GM19438 (cell line): Measurements from ENCODE around the gene SLC25A22.

Experiments
- ATAC-seq: cut with Tn5 transposase; IDR thresholded peaks from one replicate; pipeline ENCODE4 v1.9.1; 2021; ENCODE audit warnings: low read depth; ENCODE audit not compliant: unreplicated experiment

SLC25A22 gene

DNA sequence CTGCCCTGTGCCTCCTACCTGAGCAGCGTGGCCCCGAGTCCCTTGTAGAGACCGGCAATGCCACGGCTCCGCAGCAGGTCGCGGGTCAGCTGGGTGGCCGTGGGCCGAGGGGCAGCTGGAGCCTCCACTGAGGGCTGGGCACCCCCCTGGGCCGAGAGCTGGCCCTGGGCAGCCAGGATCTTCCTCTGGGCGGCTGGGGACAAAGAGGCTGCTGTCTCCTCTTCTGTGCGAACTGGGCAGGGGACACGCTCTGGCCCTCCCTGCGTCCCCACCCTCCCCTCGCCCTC lies 5.6 kb downstream of the SLC25A22 start:
- no peak for ATAC-seq

- no peak for ATAC-seq
These were observed 6.2 kb downstream of the SLC25A22 start for GRCh38 chr11:791658-792534.

GRCh38 chr11:790721-791564 lies 7.1 kb downstream of the SLC25A22 start:
- no peak for ATAC-seq

DNA sequence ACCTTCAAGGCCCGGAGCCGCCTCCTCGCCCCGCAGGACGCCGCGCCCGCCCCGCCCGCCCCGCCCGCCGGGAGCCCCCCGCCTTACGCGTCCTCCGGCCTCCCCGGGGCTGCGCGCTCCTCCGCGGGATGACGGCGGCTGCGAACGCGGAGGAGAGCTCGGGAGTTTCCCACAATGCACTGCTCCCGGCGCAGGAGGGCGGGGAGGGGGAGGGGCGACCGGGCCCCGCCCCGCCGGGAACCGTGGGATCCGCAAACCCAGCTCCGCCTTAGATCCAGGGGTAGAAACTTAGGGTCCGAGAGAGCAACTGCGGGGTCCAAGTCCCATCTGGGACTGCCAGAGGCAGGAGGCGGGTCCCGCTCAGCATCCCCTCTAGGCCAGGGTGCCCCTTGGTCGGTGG lies 8.1 kb downstream of the SLC25A22 start, which contains the start of gene CEND1:
CEND1 (minus strand) TSS at position 148 of the 400 bp plus-strand sequence. CDS start 1,514 bp downstream, outside the sequence.
- no peak for ATAC-seq

GRCh38 chr11:788953-789940 lies 8.8 kb downstream of the SLC25A22 start:
- ATAC-seq: no peak

GRCh38 chr11:788009-788640 lies 10.0 kb downstream of the SLC25A22 start:
- ATAC-seq: no peak

GRCh38 chr11:787084-787675 lies 10.9 kb downstream of the SLC25A22 start:
- ATAC-seq: no peak

GRCh38 chr11:786235-787083 lies 11.6 kb downstream of the SLC25A22 start:
- no peak for ATAC-seq

GRCh38 chr11:783581-784015 lies 14.5 kb downstream of the SLC25A22 start:
- ATAC-seq: no peak

DNA sequence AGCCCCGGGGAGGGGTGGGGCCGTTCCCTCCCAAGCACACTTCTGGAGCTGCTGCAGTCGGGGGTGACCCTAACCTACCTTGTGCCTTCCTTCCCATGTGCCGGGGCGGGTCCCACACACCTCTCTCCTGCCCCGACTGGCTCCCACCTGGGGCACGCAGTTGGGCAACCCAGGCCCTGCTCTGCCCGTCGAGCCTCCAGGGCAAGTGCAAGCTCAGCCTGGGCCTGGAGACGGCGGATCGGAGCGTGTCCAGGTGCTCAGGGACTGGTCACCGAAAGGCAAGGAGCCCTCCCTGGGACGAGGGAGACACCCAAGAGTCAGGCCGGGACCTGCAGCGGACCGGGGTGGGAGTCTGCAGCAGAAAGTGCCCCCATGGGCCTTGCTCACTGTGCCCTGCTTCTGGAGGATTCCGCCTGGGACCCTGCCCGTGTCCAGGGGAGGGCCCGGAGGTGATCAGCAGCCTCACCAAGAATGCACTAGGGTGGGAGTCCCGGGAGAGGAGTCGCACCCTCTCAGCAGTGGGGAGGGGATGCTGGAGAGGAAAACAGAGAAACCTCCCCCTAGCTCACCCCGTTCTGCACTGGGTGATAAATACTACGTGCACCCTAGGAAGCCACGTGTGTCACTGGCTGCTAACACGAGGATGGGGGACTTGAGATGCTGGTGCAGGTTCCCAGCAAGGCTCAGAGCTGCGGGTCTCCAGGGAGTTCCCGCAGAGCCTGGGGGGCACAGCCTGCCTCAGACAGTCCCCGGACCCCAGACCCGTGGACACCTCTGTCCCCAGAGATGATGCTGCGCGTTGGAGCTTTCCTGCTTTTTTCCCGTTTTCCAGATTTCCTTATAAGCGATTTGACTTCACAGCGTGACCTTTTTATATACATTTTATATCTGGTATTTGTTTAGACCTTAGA lies 15.6 kb downstream of the SLC25A22 start:
- no peak for ATAC-seq

- ATAC-seq: no peak
These were observed 18.0 kb downstream of the SLC25A22 start for GRCh38 chr11:779955-780532.

DNA sequence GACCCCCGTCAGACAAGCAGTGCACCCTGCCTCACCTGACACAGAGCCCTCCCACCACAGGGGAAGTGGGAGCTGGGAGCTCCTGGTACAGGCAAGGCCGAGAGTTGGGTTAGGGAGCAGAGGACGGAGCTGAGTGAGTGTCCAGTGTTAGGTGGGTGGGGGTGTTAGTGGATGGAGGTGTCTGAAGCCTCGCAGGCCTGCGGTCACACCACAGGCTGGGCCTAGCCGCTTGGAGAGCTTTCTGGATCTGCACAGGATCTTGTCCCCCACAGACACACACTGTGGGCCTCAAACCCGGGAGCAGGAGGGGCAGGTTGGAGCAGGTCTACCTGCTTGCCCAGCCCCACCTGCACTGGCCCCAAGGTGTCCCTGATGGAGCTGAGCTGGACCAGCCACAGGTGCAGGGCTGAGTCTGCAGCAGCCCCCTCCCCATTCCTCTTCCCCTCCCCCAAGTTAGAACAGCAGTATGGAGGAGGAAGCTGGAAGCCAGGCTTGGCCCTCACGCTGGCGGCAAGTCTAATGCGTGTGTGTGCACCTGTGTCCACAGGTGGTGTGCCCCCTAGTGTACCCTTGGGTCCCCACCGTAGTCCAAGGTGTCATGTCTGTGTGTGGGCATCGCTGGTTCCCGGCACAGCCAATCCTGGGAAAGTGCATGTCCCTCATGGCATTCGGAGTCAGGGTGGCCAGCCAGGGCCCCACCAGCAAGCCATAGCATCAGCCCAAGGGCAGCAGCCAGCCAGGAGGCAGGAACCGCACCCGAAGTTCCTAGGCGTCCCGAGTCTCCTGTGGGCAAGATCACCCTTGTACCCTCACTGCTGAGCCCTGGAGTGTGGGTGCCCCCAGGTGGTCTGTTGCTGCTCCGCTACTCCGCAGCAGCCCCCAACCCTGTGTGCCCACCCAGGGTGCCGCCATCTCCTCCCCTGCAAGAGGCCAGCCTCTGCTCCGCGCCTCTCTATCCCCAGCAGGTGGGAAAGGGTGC lies 18.8 kb downstream of the SLC25A22 start:
- ATAC-seq: no peak

- ATAC-seq: peak; percentile 67
These were observed 20.5 kb downstream of the SLC25A22 start, which contains the start of gene GATD1 for GRCh38 chr11:777288-778255. GATD1 (minus strand) TSS chr11:777487; CDS start chr11:777462, 25 bp downstream.

DNA sequence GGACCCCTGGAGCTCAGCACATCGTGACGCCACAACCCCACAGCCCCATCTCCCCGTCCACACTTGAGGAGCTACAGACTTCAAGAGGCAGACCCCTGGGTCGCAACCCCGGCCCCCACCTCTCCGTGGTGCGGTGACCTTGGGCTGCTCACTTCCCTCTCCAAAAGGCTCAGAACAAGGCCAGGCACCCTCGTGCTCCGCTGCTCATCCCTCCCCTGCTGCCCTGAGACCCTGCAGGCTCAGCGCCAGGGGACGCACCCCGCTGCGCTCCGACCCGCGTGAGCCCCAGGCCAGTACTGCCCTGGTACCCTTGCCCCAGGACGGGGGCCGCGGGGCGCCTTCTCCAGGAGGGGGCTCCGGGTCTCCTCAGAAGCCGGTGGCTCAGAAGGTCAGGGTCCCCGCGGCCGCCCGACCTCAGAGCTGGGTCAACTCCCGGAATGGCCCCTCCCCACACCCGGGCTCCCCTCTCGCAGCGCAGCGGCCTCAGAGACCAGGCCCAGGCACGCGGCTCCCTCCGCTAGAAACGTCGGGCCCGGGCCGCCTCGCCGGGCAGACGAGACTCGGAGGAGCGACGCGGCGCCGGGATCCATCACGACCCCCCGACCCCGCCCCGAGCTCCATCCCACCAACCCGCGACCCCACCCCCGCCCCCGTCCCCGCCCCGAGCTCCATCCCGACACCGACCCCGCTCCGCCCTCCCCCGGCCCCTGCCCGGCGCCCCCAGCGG lies 21.4 kb downstream of the SLC25A22 start:
- ATAC-seq: peak; percentile 31
